ENCODE data around the gene RHO. TPM values are rescaled to one million over a fixed set of nuclear protein-coding genes. Genes with fewer than 3 reads are reported as not detected.
"Not testable (repeated sequence)": the region's sequence is repeated elsewhere in the genome, so short reads cannot be mapped to it uniquely, and the experiment has no call there.

The RHO gene
- total RNA-seq (2014; rRNA removed; shearing (Covaris generic)): not detected in 2 replicates

DNA sequence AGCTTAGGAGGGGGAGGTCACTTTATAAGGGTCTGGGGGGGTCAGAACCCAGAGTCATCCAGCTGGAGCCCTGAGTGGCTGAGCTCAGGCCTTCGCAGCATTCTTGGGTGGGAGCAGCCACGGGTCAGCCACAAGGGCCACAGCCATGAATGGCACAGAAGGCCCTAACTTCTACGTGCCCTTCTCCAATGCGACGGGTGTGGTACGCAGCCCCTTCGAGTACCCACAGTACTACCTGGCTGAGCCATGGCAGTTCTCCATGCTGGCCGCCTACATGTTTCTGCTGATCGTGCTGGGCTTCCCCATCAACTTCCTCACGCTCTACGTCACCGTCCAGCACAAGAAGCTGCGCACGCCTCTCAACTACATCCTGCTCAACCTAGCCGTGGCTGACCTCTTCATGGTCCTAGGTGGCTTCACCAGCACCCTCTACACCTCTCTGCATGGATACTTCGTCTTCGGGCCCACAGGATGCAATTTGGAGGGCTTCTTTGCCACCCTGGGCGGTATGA lies at the start of gene RHO:
RHO (plus strand) TSS at position 51 of the 512 bp plus-strand sequence; CDS start at position 146, 95 bp downstream.
- Histone ChIP-seq H3K27ac (no peak within 1 kb of the TSS), H3K4me1 (no peaks in the 10 kb centered on the region), H3K36me3 (no peaks in the 10 kb centered on the region), H3K9me3 (replicated peaks) (no peaks in the 10 kb centered on the region), H3K4me3 (no peak within 1 kb of the TSS), H3K27me3 (no peaks in the 10 kb centered on the region)
- DNase-seq: no peak

DNA sequence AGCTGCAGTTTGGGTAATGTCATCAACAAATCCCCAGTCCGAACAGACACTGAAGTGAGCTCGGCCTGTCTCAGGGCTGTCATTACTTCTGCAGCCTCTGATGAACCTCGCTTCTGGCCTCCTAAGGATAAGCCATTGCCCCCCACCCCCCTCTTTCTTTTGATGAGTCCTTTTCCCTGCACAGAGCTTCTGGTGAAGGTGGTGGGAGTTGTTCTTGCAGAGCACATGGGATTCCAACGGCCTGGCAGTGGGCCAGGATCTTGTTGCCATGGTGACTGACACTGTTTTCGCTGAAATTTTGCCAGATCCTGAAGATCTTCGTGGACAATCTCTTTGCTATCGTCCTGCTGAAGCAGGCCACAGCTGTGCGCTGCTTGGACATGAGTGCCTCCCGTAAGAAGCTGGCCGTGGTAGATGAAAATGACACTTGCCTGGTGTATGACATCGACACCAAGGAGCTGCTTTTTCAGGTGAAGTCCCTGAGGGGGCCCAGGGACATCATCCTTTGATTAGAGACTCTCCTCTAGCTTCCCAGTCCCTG lies 47.1 kb upstream of the RHO start:
- H3K4me1 ChIP-seq; H3K4me3 ChIP-seq; H3K27me3 ChIP-seq; H3K27ac ChIP-seq; H3K36me3 ChIP-seq; H3K9me3 ChIP-seq (replicated peaks): not testable (repeated sequence)
- peak; percentile 20 to 29 for DNase-seq

- no peak overlapping the region for H3K27ac ChIP-seq
- peaks cover 5% of the 10 kb centered on the region; the same call in 1 of the 2 replicates for H3K36me3 ChIP-seq
- H3K9me3 ChIP-seq (replicated peaks): no peaks in the 10 kb centered on the region
- H3K4me1 ChIP-seq: no peaks in the 10 kb centered on the region
- DNase-seq: no peak
- H3K27me3 ChIP-seq: no peaks in the 10 kb centered on the region
- H3K4me3 ChIP-seq: no peak overlapping the region
Measured at GRCh38 chr3:129481766-129482332, 46.6 kb upstream of the RHO start.

DNA sequence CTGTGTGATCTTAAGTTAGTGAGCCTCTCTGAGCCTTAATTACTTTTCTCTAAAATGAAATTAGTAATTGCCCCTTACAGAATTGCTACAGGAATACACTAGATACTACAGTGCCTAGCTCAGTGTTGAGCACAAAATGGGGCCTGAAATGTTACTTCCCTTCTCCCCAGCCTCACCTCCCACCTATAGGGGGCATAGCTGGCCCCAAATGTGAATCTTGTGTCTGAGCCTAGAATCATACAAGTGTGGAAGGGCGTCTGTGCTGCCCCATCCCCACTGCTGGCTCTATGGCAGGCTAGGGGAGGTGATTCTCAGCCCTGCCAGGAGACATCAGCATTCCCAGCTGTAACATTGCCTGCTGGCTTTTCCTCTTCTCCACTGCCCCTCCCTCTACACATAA lies 45.7 kb upstream of the RHO start:
- no peak overlapping the region for H3K4me3 ChIP-seq
- no peak overlapping the region for H3K27ac ChIP-seq
- H3K27me3 ChIP-seq: no peaks in the 10 kb centered on the region
- peaks cover 4% of the 10 kb centered on the region; the same call in 1 of the 2 replicates for H3K36me3 ChIP-seq
- peak in 1 of 2 experiments; percentile 42 for DNase-seq
- no peaks in the 10 kb centered on the region for H3K9me3 ChIP-seq (replicated peaks)
- H3K4me1 ChIP-seq: no peaks in the 10 kb centered on the region

GRCh38 chr3:129483870-129484269 lies 44.6 kb upstream of the RHO start:
- H3K27ac ChIP-seq: no peak overlapping the region
- no peak for DNase-seq
- H3K36me3 ChIP-seq: no peaks in the 10 kb centered on the region
- no peaks in the 10 kb centered on the region for H3K9me3 ChIP-seq (replicated peaks)
- no peaks in the 10 kb centered on the region for H3K4me1 ChIP-seq
- no peak overlapping the region for H3K4me3 ChIP-seq
- no peaks in the 10 kb centered on the region for H3K27me3 ChIP-seq

DNA sequence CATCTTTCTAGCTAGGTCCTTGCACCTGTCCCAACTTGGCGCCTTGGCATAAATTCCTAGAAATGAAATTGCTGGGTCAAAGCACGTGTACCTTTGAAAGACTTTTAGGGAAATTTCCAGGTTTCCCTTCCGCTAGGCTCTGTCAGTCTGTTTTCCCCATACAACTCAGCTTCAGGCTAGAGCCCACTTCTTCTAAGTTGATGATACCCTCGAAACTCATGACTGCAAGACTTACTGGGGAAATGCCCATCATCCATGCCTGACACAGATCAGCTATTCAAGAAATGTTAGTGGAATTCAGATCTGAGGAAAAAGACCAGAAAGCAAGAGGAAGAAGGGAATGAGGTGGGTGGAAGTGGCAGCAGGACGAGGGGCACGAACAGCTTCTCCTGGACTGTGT lies 43.3 kb upstream of the RHO start:
- not testable (repeated sequence) for H3K27me3 ChIP-seq; H3K4me1 ChIP-seq; H3K27ac ChIP-seq; H3K4me3 ChIP-seq; DNase-seq; H3K36me3 ChIP-seq; H3K9me3 ChIP-seq (replicated peaks)

DNA sequence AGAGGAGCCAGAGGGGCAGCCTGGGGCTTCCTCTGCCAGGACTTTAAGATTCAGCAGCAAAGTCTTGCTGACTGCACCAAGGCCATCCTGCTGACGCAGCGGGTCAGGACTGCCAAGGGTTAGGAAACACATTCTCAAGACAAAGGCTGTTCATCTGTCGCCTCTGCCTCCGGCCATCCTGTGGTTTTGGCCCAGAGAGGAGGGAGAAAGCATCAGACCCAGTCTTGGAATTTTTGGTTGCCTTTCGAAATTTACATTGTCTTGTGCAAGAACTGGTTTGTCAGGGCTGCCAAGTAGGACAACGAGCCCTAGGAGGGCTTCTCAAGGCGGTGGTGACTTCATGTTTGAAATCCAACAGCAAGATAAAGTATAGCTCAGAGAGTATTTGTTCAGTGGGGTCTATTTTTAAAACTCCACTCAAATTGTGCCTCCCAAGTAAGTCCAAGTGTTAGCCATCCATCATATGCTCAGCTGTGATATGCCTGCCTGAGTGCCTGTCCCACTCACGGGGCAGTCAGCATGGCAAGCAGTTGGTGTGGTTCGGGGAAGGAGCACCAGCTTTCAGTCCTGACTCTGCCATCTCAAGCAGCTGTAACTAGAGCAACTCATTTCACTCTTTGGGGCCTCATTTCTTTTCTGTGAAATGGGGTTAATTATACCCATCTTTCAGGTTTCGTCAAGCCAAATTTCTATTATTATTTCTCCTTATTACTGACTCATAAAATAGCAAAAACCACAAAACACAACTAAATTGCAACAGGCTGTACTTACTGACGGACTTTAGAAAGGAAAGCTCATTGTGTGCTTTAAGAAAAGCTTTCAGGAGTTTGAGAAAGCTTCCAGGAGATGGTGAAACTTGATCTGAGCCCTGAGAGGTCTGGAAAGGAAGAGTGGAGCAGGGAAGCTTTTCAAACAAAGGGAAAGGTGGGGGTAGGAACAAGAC lies 42.4 kb upstream of the RHO start:
- H3K27me3 ChIP-seq: no peaks in the 10 kb centered on the region
- DNase-seq: no peak
- no peak overlapping the region for H3K27ac ChIP-seq
- H3K36me3 ChIP-seq: no peaks in the 10 kb centered on the region
- H3K4me3 ChIP-seq: no peak overlapping the region
- no peaks in the 10 kb centered on the region for H3K9me3 ChIP-seq (replicated peaks)
- H3K4me1 ChIP-seq: no peaks in the 10 kb centered on the region

- H3K27me3 ChIP-seq: no peaks in the 10 kb centered on the region
- DNase-seq: no peak
- H3K4me1 ChIP-seq: no peaks in the 10 kb centered on the region
- H3K27ac ChIP-seq: no peak overlapping the region
- H3K4me3 ChIP-seq: no peak overlapping the region
- H3K9me3 ChIP-seq (replicated peaks): no peaks in the 10 kb centered on the region
- H3K36me3 ChIP-seq: no peaks in the 10 kb centered on the region
Measured at GRCh38 chr3:129486664-129487035, 41.8 kb upstream of the RHO start.

DNA sequence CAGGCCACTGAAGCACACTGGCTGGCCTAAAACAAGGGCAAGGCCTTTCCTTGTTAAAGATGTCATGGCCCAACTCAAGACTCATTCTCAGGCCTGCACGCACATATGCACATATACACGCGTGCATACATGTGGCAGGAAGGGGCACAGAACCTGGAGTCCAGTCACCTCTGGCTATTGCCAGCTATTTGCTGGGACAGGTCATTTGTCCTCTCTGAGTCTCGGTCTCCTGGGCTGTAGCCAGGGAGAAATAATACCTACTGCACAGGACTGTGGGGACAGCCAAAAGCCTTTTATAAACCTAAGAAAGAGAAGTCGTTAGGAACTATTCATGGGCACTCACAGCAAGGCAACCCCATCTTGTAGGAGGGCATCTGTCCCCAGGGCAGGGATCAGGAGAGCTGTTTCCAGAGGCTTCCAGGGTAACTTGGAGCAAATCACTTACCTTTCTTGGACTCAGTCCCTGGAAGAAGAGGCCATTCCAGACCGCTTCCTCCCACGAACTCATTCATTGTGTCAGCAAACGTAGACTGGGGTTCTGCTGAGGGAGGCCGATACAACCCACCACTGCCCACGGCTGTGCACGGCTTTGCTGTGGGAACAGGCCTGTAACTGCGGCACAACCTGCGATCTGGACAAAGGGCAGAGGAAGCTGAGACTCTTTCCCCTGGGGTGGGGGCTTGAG lies 41.1 kb upstream of the RHO start:
- Histone ChIP-seq H3K27ac (no peak overlapping the region), H3K4me3 (no peak overlapping the region), H3K4me1 (no peaks in the 10 kb centered on the region), H3K27me3 (no peaks in the 10 kb centered on the region), H3K9me3 (replicated peaks) (no peaks in the 10 kb centered on the region), H3K36me3 (no peaks in the 10 kb centered on the region)
- no peak for DNase-seq

GRCh38 chr3:129487868-129488335 lies 40.5 kb upstream of the RHO start:
- not testable (repeated sequence) for H3K36me3 ChIP-seq; DNase-seq; H3K4me1 ChIP-seq; H3K27ac ChIP-seq; H3K9me3 ChIP-seq (replicated peaks); H3K27me3 ChIP-seq; H3K4me3 ChIP-seq

GRCh38 chr3:129489258-129489657 lies 39.2 kb upstream of the RHO start:
- not testable (repeated sequence) for H3K36me3 ChIP-seq; H3K27ac ChIP-seq; H3K27me3 ChIP-seq; H3K4me1 ChIP-seq; H3K9me3 ChIP-seq (replicated peaks); DNase-seq; H3K4me3 ChIP-seq

DNA sequence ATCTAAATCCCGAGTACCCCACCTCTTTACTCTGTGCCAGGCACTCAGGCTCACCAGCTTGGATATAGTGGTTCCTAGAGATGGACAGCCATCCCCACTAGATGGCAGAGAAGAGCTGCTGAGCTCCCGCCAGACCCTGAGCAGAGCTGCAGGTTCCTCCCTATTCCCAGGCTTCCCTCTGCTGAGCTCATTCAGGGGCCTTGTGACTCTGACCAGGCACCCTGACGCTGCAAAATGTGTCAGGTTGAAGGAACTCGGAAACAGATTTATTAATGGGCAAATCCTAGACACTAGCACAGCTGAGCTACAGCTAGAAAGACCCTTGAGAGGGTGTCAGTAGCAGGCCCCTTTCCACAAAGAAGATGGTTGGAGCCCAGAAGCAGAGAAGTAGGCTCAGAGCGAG lies 38.2 kb upstream of the RHO start:
- peaks cover 9% of the 10 kb centered on the region for H3K4me1 ChIP-seq
- no peak overlapping the region for H3K27ac ChIP-seq

GRCh38 chr3:129491077-129491476 lies 37.4 kb upstream of the RHO start:
- not testable (repeated sequence) for DNase-seq; H3K27ac ChIP-seq; H3K9me3 ChIP-seq (replicated peaks); H3K36me3 ChIP-seq; H3K4me3 ChIP-seq; H3K27me3 ChIP-seq
- H3K4me1 ChIP-seq: peaks cover 14% of the 10 kb centered on the region

More for the DNA sequence above, 38.2 kb upstream of the RHO start:
- no peaks in the 10 kb centered on the region for H3K36me3 ChIP-seq
- H3K4me3 ChIP-seq: no peak overlapping the region
- H3K27me3 ChIP-seq: no peaks in the 10 kb centered on the region
- no peaks in the 10 kb centered on the region for H3K9me3 ChIP-seq (replicated peaks)
- peak; percentile 81 to 90 for DNase-seq

- no peak for DNase-seq
- Histone ChIP-seq H3K36me3 (no peaks in the 10 kb centered on the region), H3K4me1 (peaks cover 14% of the 10 kb centered on the region), H3K4me3 (no peak overlapping the region), H3K27ac (no peak overlapping the region), H3K9me3 (replicated peaks) (no peaks in the 10 kb centered on the region), H3K27me3 (no peaks in the 10 kb centered on the region)
Measured at GRCh38 chr3:129491794-129492193, 36.6 kb upstream of the RHO start.

- Histone ChIP-seq H3K4me1 (peaks cover 14% of the 10 kb centered on the region), H3K36me3 (no peaks in the 10 kb centered on the region), H3K9me3 (replicated peaks) (no peaks in the 10 kb centered on the region), H3K4me3 (no peak overlapping the region), H3K27me3 (no peaks in the 10 kb centered on the region), H3K27ac (no peak overlapping the region)
- no peak for DNase-seq
Measured at GRCh38 chr3:129492691-129493090, 35.7 kb upstream of the RHO start.

Measured in SJCRH30 (cell line).